ENCODE measurements around the gene GMPS.
"Not testable (repeated sequence)": the region's sequence is repeated elsewhere in the genome, so short reads cannot be mapped to it uniquely, and the experiment has no call there.

The GMPS gene

GRCh38 chr3:155946178-155946577 is 75.7 kb downstream of the GMPS start:
- no peak for DNase-seq

- DNase-seq = no peak
Measured at GRCh38 chr3:155948476-155948875, 78.0 kb downstream of the GMPS start.

GRCh38 chr3:155949453-155950217 is 79.2 kb downstream of the GMPS start:
- DNase-seq = no peak

GRCh38 chr3:155956508-155957411 is 86.3 kb downstream of the GMPS start:
- no peak for DNase-seq

- DNase-seq = no peak
Measured at GRCh38 chr3:155957412-155957880, 87.0 kb downstream of the GMPS start.

GRCh38 chr3:155958676-155959075 is 88.2 kb downstream of the GMPS start:
- DNase-seq = no peak

GRCh38 chr3:155960060-155960459 is 89.6 kb downstream of the GMPS start:
- DNase-seq = no peak

GRCh38 chr3:155961044-155961443 is 90.6 kb downstream of the GMPS start:
- DNase-seq = not testable (repeated sequence)

GRCh38 chr3:155963570-155963969 is 93.1 kb downstream of the GMPS start:
- no peak for DNase-seq

- no peak for DNase-seq
Measured at GRCh38 chr3:155970398-155970797, 99.9 kb downstream of the GMPS start.

GRCh38 chr3:155972885-155973584 is 102.6 kb downstream of the GMPS start:
- DNase-seq = no peak

- DNase-seq = no peak
Measured at GRCh38 chr3:155978324-155978723, 107.9 kb downstream of the GMPS start.

GRCh38 chr3:155979746-155980145 is 109.3 kb downstream of the GMPS start:
- DNase-seq = no peak

- no peak for DNase-seq
Measured at GRCh38 chr3:155981669-155982068, 111.2 kb downstream of the GMPS start.

- no peak for DNase-seq
Measured at GRCh38 chr3:155983834-155984474, 113.5 kb downstream of the GMPS start.

GRCh38 chr3:155984791-155985417 is 114.5 kb downstream of the GMPS start:
- no peak for DNase-seq

- DNase-seq = no peak
Measured at GRCh38 chr3:155989536-155989935, 119.1 kb downstream of the GMPS start.

GRCh38 chr3:155991212-155991611 is 120.8 kb downstream of the GMPS start:
- no peak for DNase-seq

GRCh38 chr3:155991847-155992246 is 121.4 kb downstream of the GMPS start:
- no peak for DNase-seq
